Measurements from ENCODE around the gene PORCN. TPM values are rescaled to one million over a fixed set of nuclear protein-coding genes. Genes with fewer than 3 reads are reported as not detected.
"Not testable (repeated sequence)": the region's sequence is repeated elsewhere in the genome, so short reads cannot be mapped to it uniquely, and the experiment has no call there.

The PORCN gene
- polyA plus RNA-seq, 3 donors, result 4.8 to 9.2 (median 5.6) TPM

- WGBS, 3 donors, result 84 to 89% (median 85%) methylated on average over 12 of the region's 12 CpGs
- no peak overlapping the region for H3K27ac ChIP-seq (ENCODE audit: low read depth, low read length)
Observed at GRCh38 chrX:48523682-48524081, 14.9 kb downstream of the PORCN start.

- 84 to 92% (median 84%) methylated on average over 7 to 8 of the region's 8 CpGs for WGBS, 3 donors
- H3K27ac ChIP-seq (ENCODE audit: low read depth, low read length), result not testable (repeated sequence)
Observed at GRCh38 chrX:48525853-48526252, 17.1 kb downstream of the PORCN start.

GRCh38 chrX:48530736-48531135 is 21.9 kb downstream of the PORCN start:
- 86 to 93% (median 90%) methylated on average over 3 of the region's 3 CpGs for WGBS, 3 donors
- no peak overlapping the region for H3K27ac ChIP-seq (ENCODE audit: low read depth, low read length)

GRCh38 chrX:48531358-48531959 is 22.7 kb downstream of the PORCN start:
- H3K27ac ChIP-seq (ENCODE audit: low read depth, low read length), result no peak overlapping the region
- 61 to 68% (median 61%) methylated on average over 4 to 5 of the region's 5 CpGs for WGBS, 3 donors

GRCh38 chrX:48532161-48532560 is 23.4 kb downstream of the PORCN start:
- 61 to 76% (median 67%) methylated on average over 1 of the region's 1 CpG for WGBS, 3 donors
- H3K27ac ChIP-seq (ENCODE audit: low read depth, low read length), result no peak overlapping the region

- 85 to 100% (median 100%) methylated on average over 1 to 3 of the region's 3 CpGs for WGBS, 3 donors
- no peak overlapping the region for H3K27ac ChIP-seq (ENCODE audit: low read depth, low read length)
Observed at GRCh38 chrX:48533165-48533564, 24.4 kb downstream of the PORCN start.

GRCh38 chrX:48538641-48539344 is 30.0 kb downstream of the PORCN start:
- H3K27ac ChIP-seq (ENCODE audit: low read depth, low read length), result no peak overlapping the region
- 80 to 86% (median 84%) methylated on average over 22 to 23 of the region's 23 CpGs for WGBS, 3 donors

GRCh38 chrX:48539345-48540027 is 30.7 kb downstream of the PORCN start, which contains the start of gene TBC1D25:
Gene TBC1D25, plus strand, starts transcription at chrX:48539714. Its CDS starts 84 bp downstream, at chrX:48539798.
- no peak within 1 kb of the TSS for H3K27ac ChIP-seq (ENCODE audit: low read depth, low read length)
- WGBS, 3 donors, result 0 to 32% (median 1%) methylated on average over 16 to 59 of the region's 59 CpGs

GRCh38 chrX:48540028-48540375 is 31.2 kb downstream of the PORCN start:
- 2 to 48% (median 3%) methylated on average over 12 of the region's 12 CpGs for WGBS, 3 donors

GRCh38 chrX:48540480-48540879 is 31.7 kb downstream of the PORCN start:
- no peak overlapping the region for H3K27ac ChIP-seq (ENCODE audit: low read depth, low read length)
- WGBS, 3 donors, result 67 to 89% (median 85%) methylated on average over 7 of the region's 7 CpGs

More at GRCh38 chrX:48540028-48540375, 31.2 kb downstream of the PORCN start:
- H3K27ac ChIP-seq (ENCODE audit: low read depth, low read length), result no peak overlapping the region

- 81 to 83% (median 82%) methylated on average over 10 of the region's 10 CpGs for WGBS, 3 donors
Observed at GRCh38 chrX:48541140-48541814, 32.5 kb downstream of the PORCN start.

GRCh38 chrX:48548871-48549270 is 40.1 kb downstream of the PORCN start:
- no peak overlapping the region for H3K27ac ChIP-seq (ENCODE audit: low read depth, low read length)
- WGBS, 3 donors, result 72 to 96% (median 90%) methylated on average over 3 of the region's 3 CpGs

More at GRCh38 chrX:48541140-48541814, 32.5 kb downstream of the PORCN start:
- H3K27ac ChIP-seq (ENCODE audit: low read depth, low read length), result no peak overlapping the region

GRCh38 chrX:48555731-48556325 is 47.0 kb downstream of the PORCN start:
- WGBS, 3 donors, result 66 to 86% (median 71%) methylated on average over 7 to 9 of the region's 9 CpGs
- not testable (repeated sequence) for H3K27ac ChIP-seq (ENCODE audit: low read depth, low read length)

DNA sequence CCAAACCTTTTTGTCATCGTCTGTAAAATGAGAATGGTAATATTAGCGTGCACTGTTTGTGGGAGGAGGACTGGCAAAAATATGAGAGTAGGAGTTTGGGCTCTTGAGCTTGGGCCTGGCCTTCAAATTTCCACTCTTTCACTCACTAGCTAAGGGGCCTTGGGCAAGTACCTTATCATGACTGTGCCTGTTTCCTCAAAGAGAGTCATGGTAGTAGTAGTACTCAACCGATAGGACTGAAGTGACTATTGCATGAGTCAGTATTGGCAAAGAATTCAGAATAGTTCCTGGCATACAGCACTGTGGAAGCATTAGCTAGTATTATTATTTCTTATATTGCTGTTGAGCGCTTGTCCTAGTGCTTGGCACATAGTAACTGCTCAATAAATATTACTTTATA is 49.5 kb downstream of the PORCN start:
- WGBS, 3 donors, result 70 to 81% (median 76%) methylated on average over 4 of the region's 4 CpGs
- H3K27ac ChIP-seq (ENCODE audit: low read depth, low read length), result no peak overlapping the region

- no peak overlapping the region for H3K27ac ChIP-seq (ENCODE audit: low read depth, low read length)
- 93 to 97% (median 94%) methylated on average over 14 to 24 of the region's 24 CpGs for WGBS, 3 donors
Observed at GRCh38 chrX:48559636-48560035, 50.8 kb downstream of the PORCN start.

DNA sequence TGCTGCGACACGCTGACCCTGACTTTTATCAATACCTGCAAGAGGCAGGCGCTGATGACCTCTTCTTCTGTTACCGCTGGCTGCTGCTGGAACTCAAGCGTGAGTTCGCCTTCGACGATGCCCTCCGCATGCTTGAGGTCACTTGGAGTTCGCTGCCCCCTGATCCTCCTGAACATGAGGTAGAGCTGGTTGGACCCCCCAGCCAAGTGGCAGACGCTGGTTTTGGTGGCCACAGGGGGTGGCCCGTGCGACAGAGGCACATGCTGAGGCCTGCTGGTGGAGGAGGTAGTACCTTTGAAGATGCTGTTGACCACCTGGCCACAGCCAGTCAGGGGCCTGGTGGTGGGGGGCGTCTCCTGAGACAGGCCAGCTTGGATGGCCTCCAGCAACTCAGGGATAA is 51.3 kb downstream of the PORCN start:
- 91 to 96% (median 92%) methylated on average over 9 to 14 of the region's 14 CpGs for WGBS, 3 donors
- no peak overlapping the region for H3K27ac ChIP-seq (ENCODE audit: low read depth, low read length)

GRCh38 chrX:48560681-48561080 is 51.9 kb downstream of the PORCN start:
- H3K27ac ChIP-seq (ENCODE audit: low read depth, low read length), result no peak overlapping the region
- WGBS, 3 donors, result 93 to 99% (median 98%) methylated on average over 12 of the region's 12 CpGs

DNA sequence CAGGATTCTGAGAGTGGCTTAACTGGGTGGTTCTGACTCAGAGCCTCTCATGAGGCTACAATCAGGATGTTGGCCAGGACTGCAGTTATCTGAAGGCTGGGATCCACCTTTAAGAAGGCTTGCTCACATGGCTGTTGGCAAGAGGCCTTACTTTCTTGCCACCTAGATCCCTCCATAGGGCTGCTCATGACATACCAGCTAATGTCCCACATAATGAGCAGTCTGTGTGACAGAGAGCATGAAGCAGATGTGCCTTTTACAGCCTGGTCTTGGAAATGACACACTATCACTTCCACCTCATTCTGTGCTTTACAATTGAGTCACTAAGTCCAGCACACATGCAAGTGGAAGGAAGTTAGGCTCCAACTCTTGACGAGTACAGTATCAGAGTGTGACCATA is 61.2 kb downstream of the PORCN start:
- WGBS, 3 donors, result 47 to 87% (median 52%) methylated on average over 1 of the region's 1 CpG
- H3K27ac ChIP-seq (ENCODE audit: low read depth, low read length), result no peak overlapping the region
